GM12892 (cell line): ENCODE results near the gene ANGPT4.

Experiments
- POLR2A ChIP-seq: IDR thresholded peaks from 2 replicates; pipeline ENCODE4 v1.6.1; 2011; ENCODE audit warnings: low read depth, low read length, control low read depth
- POLR2AphosphoS5 ChIP-seq: IDR thresholded peaks from 2 replicates; pipeline ENCODE4 v1.6.1; 2011; ENCODE audit warnings: low read depth, low read length, control low read depth

- TF ChIP-seq POLR2A (no peak), POLR2AphosphoS5 (no peak)
These were observed 36.5 kb downstream of the ANGPT4 start for GRCh38 chr20:879626-880025.
